ES-I3 (cell line): ENCODE results near the gene ZNF804A.
"Not testable (repeated sequence)": the region's sequence is repeated elsewhere in the genome, so short reads cannot be mapped to it uniquely, and the experiment has no call there.

Source experiments
- H3K36me3 ChIP-seq: 2 replicates; pipeline ENCODE4 v1.6.1; 2013; ENCODE audit warnings: mild to moderate bottlenecking, low read length, control low read depth, moderate library complexity; ENCODE audit not compliant: insufficient read depth
- H3K4me1 ChIP-seq: 2 replicates; pipeline ENCODE4 v1.6.1; 2013; ENCODE audit warnings: mild to moderate bottlenecking, control low read depth, low read length; ENCODE audit not compliant: insufficient read depth
- H3K9ac ChIP-seq: 2 replicates; pipeline ENCODE4 v1.6.1; 2013; ENCODE audit warnings: low read depth, mild to moderate bottlenecking, low read length, moderate library complexity
- H3K9me3 ChIP-seq: 2 replicates; pipeline ENCODE4 v1.6.1; 2013; ENCODE audit warnings: mild to moderate bottlenecking, low read length, moderate library complexity; ENCODE audit not compliant: control insufficient read depth, insufficient read depth

ZNF804A gene

DNA sequence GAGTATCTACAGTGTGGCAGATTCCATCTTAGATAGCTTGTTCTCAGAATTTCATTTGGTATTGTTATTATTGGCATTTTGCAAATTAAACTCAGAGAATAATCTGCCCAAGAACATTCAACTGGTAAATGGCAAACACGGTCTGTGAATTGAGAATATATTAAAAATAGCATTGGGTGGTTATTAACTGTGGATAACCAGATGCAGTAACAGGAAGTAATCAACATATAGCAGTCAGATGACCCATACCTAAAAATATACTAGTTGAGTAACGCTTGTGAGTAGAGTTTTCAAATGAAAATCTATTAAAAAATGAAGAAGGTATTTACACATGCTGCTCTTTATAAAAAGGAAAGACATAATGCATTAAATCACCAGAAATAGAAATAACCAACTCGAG, 129.5 kb downstream of the ZNF804A start:
- H3K4me1 ChIP-seq = no peaks in the 10 kb centered on the region
- H3K9me3 ChIP-seq = no peaks in the 10 kb centered on the region
- H3K9ac ChIP-seq = no peak overlapping the region
- no peaks in the 10 kb centered on the region for H3K36me3 ChIP-seq

GRCh38 chr2:184728411-184728810, 130.1 kb downstream of the ZNF804A start:
- no peaks in the 10 kb centered on the region for H3K4me1 ChIP-seq
- H3K9ac ChIP-seq = no peak overlapping the region
- no peaks in the 10 kb centered on the region for H3K36me3 ChIP-seq
- H3K9me3 ChIP-seq = no peaks in the 10 kb centered on the region

DNA sequence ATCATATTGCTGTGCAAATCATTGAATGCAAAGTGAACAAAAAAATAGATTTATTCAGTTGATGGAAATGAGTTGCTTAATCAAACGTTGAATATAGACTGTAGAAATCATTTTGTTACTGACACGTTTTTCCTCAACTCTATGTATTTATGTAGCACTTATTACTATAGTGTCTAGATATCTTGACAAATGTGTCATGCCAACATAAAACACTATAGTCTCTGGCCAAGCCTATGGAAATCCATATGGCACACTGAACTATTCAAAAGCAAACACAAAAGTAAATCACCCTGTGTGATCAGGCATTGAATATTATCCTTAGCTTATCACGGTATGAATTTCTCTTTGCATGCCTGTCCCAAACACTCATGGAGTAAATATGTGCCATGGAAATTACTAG, 131.3 kb downstream of the ZNF804A start:
- no peaks in the 10 kb centered on the region for H3K36me3 ChIP-seq
- H3K4me1 ChIP-seq = no peaks in the 10 kb centered on the region
- H3K9ac ChIP-seq = no peak overlapping the region
- no peaks in the 10 kb centered on the region for H3K9me3 ChIP-seq

DNA sequence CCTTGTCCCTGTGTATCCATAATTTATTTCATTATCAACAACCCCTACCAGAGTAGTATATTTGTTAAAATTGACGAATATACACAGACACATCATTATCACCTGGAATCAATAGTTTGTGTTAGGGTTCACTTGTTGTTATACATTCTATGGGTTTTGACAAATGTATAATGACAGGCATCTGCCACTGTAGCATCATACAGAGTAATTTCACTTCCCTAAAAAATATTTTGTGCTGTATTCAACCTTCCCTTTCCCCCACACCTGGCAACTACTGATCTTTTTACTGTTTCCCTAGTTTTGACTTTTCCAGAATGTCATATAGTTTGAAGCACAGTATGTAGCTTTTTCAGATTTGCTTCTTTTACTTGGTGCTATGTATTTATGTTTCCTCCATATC, 132.0 kb downstream of the ZNF804A start:
- H3K9ac ChIP-seq = no peak overlapping the region
- H3K4me1 ChIP-seq = no peaks in the 10 kb centered on the region
- H3K9me3 ChIP-seq = no peaks in the 10 kb centered on the region
- H3K36me3 ChIP-seq = no peaks in the 10 kb centered on the region

DNA sequence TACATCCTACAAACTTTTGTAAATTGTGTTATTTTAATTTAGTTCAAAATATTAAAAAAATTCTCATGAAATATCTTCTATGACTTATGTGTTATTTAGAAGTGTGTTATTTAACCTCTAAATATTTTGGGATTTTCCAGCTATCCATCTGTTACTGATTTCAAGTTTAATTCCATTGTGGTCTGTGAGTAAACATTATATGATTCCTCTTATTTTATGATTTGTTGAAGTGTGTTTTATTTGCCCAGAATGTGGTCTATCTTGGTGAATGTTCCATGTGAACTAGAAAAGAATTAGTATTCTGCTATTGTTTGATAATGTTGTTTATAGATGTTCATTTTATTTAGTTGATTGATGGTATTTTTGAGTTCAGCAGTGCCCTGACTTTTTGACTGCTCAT, 136.0 kb downstream of the ZNF804A start:
- no peak overlapping the region for H3K9ac ChIP-seq
- H3K9me3 ChIP-seq = no peaks in the 10 kb centered on the region
- H3K36me3 ChIP-seq = no peaks in the 10 kb centered on the region
- no peaks in the 10 kb centered on the region for H3K4me1 ChIP-seq

DNA sequence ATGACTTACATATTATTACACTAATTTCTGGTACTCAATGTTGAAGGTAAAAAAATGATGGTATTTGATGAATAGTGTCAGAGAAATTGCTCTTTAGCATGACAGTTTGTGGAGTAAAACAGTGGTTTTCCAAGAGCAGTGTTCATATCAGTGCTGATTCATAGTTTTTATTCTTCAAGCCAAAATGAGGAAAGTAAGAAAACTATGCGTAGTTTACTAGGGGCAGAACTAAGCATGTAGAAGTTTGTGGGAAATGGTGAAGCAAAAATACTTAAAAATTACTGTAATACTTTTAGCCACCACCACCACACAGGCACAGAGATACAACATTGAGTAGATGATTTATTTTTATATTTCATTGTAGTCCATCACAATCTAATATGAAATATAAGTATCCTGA, 137.3 kb downstream of the ZNF804A start:
- Histone ChIP-seq H3K9ac (no peak overlapping the region), H3K36me3 (no peaks in the 10 kb centered on the region), H3K9me3 (no peaks in the 10 kb centered on the region), H3K4me1 (no peaks in the 10 kb centered on the region)

GRCh38 chr2:184743096-184743495, 144.8 kb downstream of the ZNF804A start:
- Histone ChIP-seq H3K4me1 (no peaks in the 10 kb centered on the region), H3K9me3 (no peaks in the 10 kb centered on the region; the same call in 1 of the 2 replicates), H3K9ac (no peak overlapping the region), H3K36me3 (no peaks in the 10 kb centered on the region)

DNA sequence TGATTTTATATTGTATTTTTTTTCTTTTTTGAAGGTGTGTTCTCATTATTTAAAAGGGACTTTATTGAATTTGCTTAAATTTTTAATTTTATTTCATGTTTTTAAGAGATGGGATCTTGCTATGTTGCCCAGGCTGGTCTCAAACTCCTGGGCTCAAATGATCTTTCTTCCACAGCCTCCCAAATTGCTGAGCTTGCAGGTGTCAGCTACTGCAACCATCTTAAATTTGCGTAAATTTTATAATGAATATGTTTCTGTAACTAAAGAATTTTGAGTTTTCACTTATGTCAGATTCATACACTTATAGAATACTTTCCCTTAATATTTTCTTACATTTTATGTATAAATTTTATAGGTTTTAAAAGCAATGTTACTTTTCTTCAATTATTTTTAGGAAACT, 157.8 kb downstream of the ZNF804A start:
- H3K9me3 ChIP-seq = no peaks in the 10 kb centered on the region
- no peaks in the 10 kb centered on the region for H3K4me1 ChIP-seq
- H3K36me3 ChIP-seq = no peaks in the 10 kb centered on the region
- no peak overlapping the region for H3K9ac ChIP-seq

DNA sequence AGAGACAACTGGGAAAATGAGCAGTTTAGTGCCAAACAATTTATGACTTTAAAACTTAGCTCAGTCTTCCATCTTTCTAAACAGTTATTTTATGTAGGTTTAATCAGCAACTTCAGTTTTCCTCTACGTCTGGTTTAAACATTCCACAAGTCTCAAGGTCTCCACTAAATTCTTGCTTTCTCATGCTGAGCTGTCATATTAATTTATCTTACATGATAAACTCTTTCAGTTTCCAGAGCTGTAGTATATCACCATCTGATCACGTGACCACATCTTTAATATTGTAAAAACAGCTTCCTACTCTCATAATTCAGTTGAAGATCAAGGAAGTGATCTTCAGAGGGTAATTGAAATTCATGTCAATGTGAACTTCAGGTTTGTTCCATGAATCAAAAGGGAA, 158.6 kb downstream of the ZNF804A start:
- Histone ChIP-seq H3K9me3 (no peaks in the 10 kb centered on the region), H3K36me3 (no peaks in the 10 kb centered on the region), H3K4me1 (no peaks in the 10 kb centered on the region), H3K9ac (no peak overlapping the region)

GRCh38 chr2:184759557-184760255, 161.4 kb downstream of the ZNF804A start:
- not testable (repeated sequence) for H3K4me1 ChIP-seq, H3K9me3 ChIP-seq, H3K9ac ChIP-seq, H3K36me3 ChIP-seq

DNA sequence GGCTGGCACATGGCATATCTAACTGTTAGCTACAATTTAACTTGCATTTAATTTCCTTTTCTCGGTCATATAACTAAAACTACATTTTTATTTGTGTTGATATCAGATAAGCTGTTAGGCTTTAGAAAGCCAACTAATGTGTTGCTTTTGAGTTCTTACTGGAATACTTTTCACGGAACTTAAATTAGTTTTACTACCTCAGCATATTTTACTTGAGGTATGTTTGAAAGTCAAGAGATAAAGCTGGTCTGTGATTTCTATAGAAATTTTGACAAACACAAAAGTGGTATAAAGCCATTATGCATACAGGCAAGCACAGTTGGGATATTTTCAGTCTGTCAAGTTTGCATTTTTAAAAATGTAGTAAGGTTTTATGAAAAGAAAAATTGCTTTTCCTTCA, 162.6 kb downstream of the ZNF804A start:
- Histone ChIP-seq H3K4me1 (no peaks in the 10 kb centered on the region), H3K9ac (no peak overlapping the region), H3K36me3 (no peaks in the 10 kb centered on the region), H3K9me3 (no peaks in the 10 kb centered on the region; the same call in 1 of the 2 replicates)

GRCh38 chr2:184765112-184765895, 167.0 kb downstream of the ZNF804A start:
- no peaks in the 10 kb centered on the region for H3K4me1 ChIP-seq
- H3K9ac ChIP-seq = no peak overlapping the region

DNA sequence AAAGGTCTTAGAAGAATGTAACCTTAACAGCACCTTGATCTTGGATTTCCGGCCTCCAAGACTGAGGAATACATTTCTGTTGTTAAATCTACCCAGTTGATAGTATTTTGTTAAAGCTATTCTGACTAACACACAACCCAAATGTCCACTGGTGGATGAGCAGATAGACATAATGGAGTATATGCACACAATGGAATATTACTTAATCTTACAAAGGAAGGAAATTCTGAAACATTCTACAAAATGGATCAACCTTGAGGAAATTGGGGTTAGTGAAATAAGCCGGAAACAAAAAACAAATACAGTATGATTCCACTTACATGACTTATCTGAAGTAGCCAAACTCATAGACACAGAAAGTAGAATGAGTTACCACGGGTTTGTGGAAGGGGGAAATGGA, 168.7 kb downstream of the ZNF804A start:
- H3K9ac ChIP-seq = no peak overlapping the region
- no peaks in the 10 kb centered on the region for H3K4me1 ChIP-seq
- H3K36me3 ChIP-seq = no peaks in the 10 kb centered on the region
- no peaks in the 10 kb centered on the region; the same call in 1 of the 2 replicates for H3K9me3 ChIP-seq

More at GRCh38 chr2:184765112-184765895, 167.0 kb downstream of the ZNF804A start:
- Histone ChIP-seq H3K36me3 (no peaks in the 10 kb centered on the region), H3K9me3 (no peaks in the 10 kb centered on the region; the same call in 1 of the 2 replicates)

GRCh38 chr2:184769023-184769422, 170.7 kb downstream of the ZNF804A start:
- H3K9me3 ChIP-seq = no peaks in the 10 kb centered on the region; the same call in 1 of the 2 replicates
- H3K36me3 ChIP-seq = no peaks in the 10 kb centered on the region
- no peaks in the 10 kb centered on the region for H3K4me1 ChIP-seq
- H3K9ac ChIP-seq = no peak overlapping the region

- Histone ChIP-seq H3K9ac (no peak overlapping the region), H3K9me3 (no peaks in the 10 kb centered on the region), H3K4me1 (no peaks in the 10 kb centered on the region), H3K36me3 (no peaks in the 10 kb centered on the region)
Measured at GRCh38 chr2:184769686-184770085, 171.4 kb downstream of the ZNF804A start.
